ENCODE measurements around the gene TAAR1.
"Not testable (repeated sequence)": the region's sequence is repeated elsewhere in the genome, so short reads cannot be mapped to it uniquely, and the experiment has no call there.

Gene TAAR1

GRCh38 chr6:132651062-132651461, 7.9 kb downstream of the TAAR1 start:
- no peak for DNase-seq

- no peak for DNase-seq
Observed at GRCh38 chr6:132650429-132650828, 8.6 kb downstream of the TAAR1 start.

GRCh38 chr6:132648828-132649227, 10.2 kb downstream of the TAAR1 start:
- no peak for DNase-seq

GRCh38 chr6:132648356-132648755, 10.6 kb downstream of the TAAR1 start:
- DNase-seq: no peak

GRCh38 chr6:132643547-132643946, 15.4 kb downstream of the TAAR1 start:
- DNase-seq: peak; percentile 69 to 81

GRCh38 chr6:132637135-132637534, 21.8 kb downstream of the TAAR1 start:
- DNase-seq: not testable (repeated sequence)

GRCh38 chr6:132635906-132636305, 23.1 kb downstream of the TAAR1 start:
- DNase-seq: not testable (repeated sequence)

- DNase-seq: not testable (repeated sequence)
Observed at GRCh38 chr6:132635288-132635687, 23.7 kb downstream of the TAAR1 start.

GRCh38 chr6:132634796-132635195, 24.2 kb downstream of the TAAR1 start:
- no peak for DNase-seq

- DNase-seq: no peak
Observed at GRCh38 chr6:132633362-132633761, 25.6 kb downstream of the TAAR1 start.

- no peak for DNase-seq
Observed at GRCh38 chr6:132624175-132624574, 34.8 kb downstream of the TAAR1 start, which contains the start of gene TAAR2. TSS of gene TAAR2 (minus strand) at chr6:132624275. CDS start at chr6:132624275, 0 bp downstream.

GRCh38 chr6:132623106-132623845, 35.7 kb downstream of the TAAR1 start:
- no peak for DNase-seq

GRCh38 chr6:132616677-132617076, 42.3 kb downstream of the TAAR1 start:
- no peak for DNase-seq

- DNase-seq: no peak
Observed at GRCh38 chr6:132614554-132614953, 44.4 kb downstream of the TAAR1 start.

- DNase-seq: no peak
Observed at GRCh38 chr6:132612449-132613108, 46.4 kb downstream of the TAAR1 start.

- no peak for DNase-seq
Observed at GRCh38 chr6:132611616-132612015, 47.4 kb downstream of the TAAR1 start.

- no peak for DNase-seq
Observed at GRCh38 chr6:132607544-132608233, 51.3 kb downstream of the TAAR1 start.

- DNase-seq: no peak
Observed at GRCh38 chr6:132604635-132605152, 54.3 kb downstream of the TAAR1 start.

- DNase-seq: not testable (repeated sequence)
Observed at GRCh38 chr6:132600900-132601299, 58.1 kb downstream of the TAAR1 start.

GRCh38 chr6:132598473-132598872, 60.5 kb downstream of the TAAR1 start:
- DNase-seq: no peak

GRCh38 chr6:132596201-132596600, 62.8 kb downstream of the TAAR1 start:
- no peak for DNase-seq

Data from NCI-H1930 (cell line).